ENCODE data around the gene IGIP. TPM values are rescaled to one million over a fixed set of nuclear protein-coding genes. Genes with fewer than 3 reads are reported as not detected.
A peak's percentile ranks its signal among the peaks of the same experiment; 100 is the strongest.

Gene IGIP
- total RNA-seq, 3 donors from 2014 or later (not counting 1 experiment from before 2014, with no cell fraction given): 2.2 to 4.0 (median 4.0) TPM

GRCh38 chr5:140168371-140168770 is 42.6 kb downstream of the IGIP start:
- H3K36me3 ChIP-seq (ENCODE audit: control insufficient read depth, insufficient read depth, low read length): no peaks in the 10 kb centered on the region
- Mint-ChIP-seq H3K36me3 (no peaks in the 10 kb centered on the region), H3K9me3 (no peaks in the 10 kb centered on the region), H3K27me3 (ENCODE audit: low read depth in 2 of 2) (peaks cover 2 to 4% of the 10 kb centered on the region in 2 donors), H3K4me3 (no peak overlapping the region), H3K27ac (no peak overlapping the region), H3K4me1 (no peaks in the 10 kb centered on the region)
- H3K4me3 ChIP-seq (ENCODE audit: low read length): no peak overlapping the region
- H3K4me1 ChIP-seq (ENCODE audit: control insufficient read depth, insufficient read depth, low read length): no peaks in the 10 kb centered on the region
- ATAC-seq (no peak), DNase-seq (no peak)
- no peaks in the 10 kb centered on the region for H3K27me3 ChIP-seq (ENCODE audit: control insufficient read depth, insufficient read depth, low read length)
- H3K27ac ChIP-seq (ENCODE audit: low read length): no peak overlapping the region
- TF ChIP-seq CTCF (IDR thresholded peaks at IDR 0.05): no peak
- WGBS (ENCODE audit: insufficient coverage): 89% methylated on average over 1 of the region's 2 CpGs
- intact Hi-C loops (cut with micrococcal nuclease): no loop called here
- H3K9me3 ChIP-seq (ENCODE audit: control insufficient read depth, insufficient read depth, low read length): no peaks in the 10 kb centered on the region

GRCh38 chr5:140169410-140169809 is 43.7 kb downstream of the IGIP start:
- no peaks in the 10 kb centered on the region for H3K9me3 Mint-ChIP-seq
- Histone ChIP-seq H3K27me3 (ENCODE audit: control insufficient read depth, insufficient read depth, low read length) (no peaks in the 10 kb centered on the region), H3K4me1 (ENCODE audit: control insufficient read depth, insufficient read depth, low read length) (peaks cover 1% of the 10 kb centered on the region), H3K9me3 (ENCODE audit: control insufficient read depth, insufficient read depth, low read length) (no peaks in the 10 kb centered on the region), H3K27ac (ENCODE audit: low read length) (no peak overlapping the region), H3K36me3 (ENCODE audit: control insufficient read depth, insufficient read depth, low read length) (no peaks in the 10 kb centered on the region), H3K4me3 (ENCODE audit: low read length) (no peak overlapping the region)
- 92% methylated on average over 1 of the region's 1 CpG for WGBS (ENCODE audit: insufficient coverage)
- DNase-seq (no peak), ATAC-seq (no peak)
- intact Hi-C loops (cut with micrococcal nuclease): no loop called here
- peaks cover 5 to 7% of the 10 kb centered on the region in 2 donors for H3K4me1 Mint-ChIP-seq
- H3K27ac Mint-ChIP-seq: no peak overlapping the region
- peaks cover 5 to 11% of the 10 kb centered on the region in 2 donors for H3K27me3 Mint-ChIP-seq (ENCODE audit: low read depth in 2 of 2)
- no peak for TF ChIP-seq CTCF (IDR thresholded peaks at IDR 0.05)
- H3K36me3 Mint-ChIP-seq: no peaks in the 10 kb centered on the region
- no peak overlapping the region for H3K4me3 Mint-ChIP-seq

DNA sequence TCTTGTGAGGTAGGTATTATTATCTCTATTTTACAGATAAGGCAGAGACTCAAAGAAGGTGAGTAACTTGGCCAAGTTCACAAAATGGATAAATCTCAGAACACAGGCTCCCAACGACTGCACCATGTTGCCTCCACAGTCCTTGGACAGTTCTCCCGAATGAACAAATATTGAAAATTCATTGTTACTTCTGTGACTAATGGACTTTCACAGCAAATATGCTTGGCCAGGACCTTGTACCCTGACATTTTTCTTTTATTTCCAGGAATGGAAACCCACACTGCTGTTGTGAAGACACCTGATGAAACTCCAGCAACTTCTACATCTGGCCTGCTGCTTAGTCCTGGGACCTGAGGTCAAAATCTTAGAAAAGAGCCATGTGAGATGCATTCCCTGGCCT is 46.7 kb downstream of the IGIP start:
- no peaks in the 10 kb centered on the region for H3K36me3 ChIP-seq (ENCODE audit: control insufficient read depth, insufficient read depth, low read length)
- H3K9me3 Mint-ChIP-seq: no peaks in the 10 kb centered on the region
- no peak overlapping the region for H3K4me3 Mint-ChIP-seq
- H3K36me3 Mint-ChIP-seq: no peaks in the 10 kb centered on the region
- H3K27me3 ChIP-seq (ENCODE audit: control insufficient read depth, insufficient read depth, low read length): peaks cover 4% of the 10 kb centered on the region
- TF ChIP-seq CTCF (IDR thresholded peaks at IDR 0.05): no peak
- H3K4me1 ChIP-seq (ENCODE audit: control insufficient read depth, insufficient read depth, low read length): peaks cover 13% of the 10 kb centered on the region
- H3K4me3 ChIP-seq (ENCODE audit: low read length): no peak overlapping the region
- H3K27ac Mint-ChIP-seq: no peak overlapping the region
- H3K4me1 Mint-ChIP-seq: peaks cover 21% of the 10 kb centered on the region in 2 donors
- H3K27ac ChIP-seq (ENCODE audit: low read length): no peak overlapping the region
- ATAC-seq (no peak), DNase-seq (no peak)
- intact Hi-C loops (cut with micrococcal nuclease): no loop called here
- peaks cover 11% of the 10 kb centered on the region in 2 donors for H3K27me3 Mint-ChIP-seq (ENCODE audit: low read depth in 2 of 2)
- WGBS (ENCODE audit: insufficient coverage): 96% methylated on average over 2 of the region's 2 CpGs
- H3K9me3 ChIP-seq (ENCODE audit: control insufficient read depth, insufficient read depth, low read length): no peaks in the 10 kb centered on the region

GRCh38 chr5:140174014-140174413 is 48.3 kb downstream of the IGIP start:
- Mint-ChIP-seq H3K4me1 (peaks cover 21% of the 10 kb centered on the region in 2 donors), H3K4me3 (peak overlapping the region; percentile 95), H3K36me3 (no peaks in the 10 kb centered on the region), H3K9me3 (no peaks in the 10 kb centered on the region), H3K27ac (peak overlapping the region; percentile 89 to 97), H3K27me3 (ENCODE audit: low read depth in 2 of 2) (peaks cover 11% of the 10 kb centered on the region in 2 donors)
- DNase-seq (no peak), ATAC-seq (no peak)
- 97% methylated on average over 2 of the region's 2 CpGs for WGBS (ENCODE audit: insufficient coverage)
- Histone ChIP-seq H3K4me3 (ENCODE audit: low read length) (no peak overlapping the region), H3K36me3 (ENCODE audit: control insufficient read depth, insufficient read depth, low read length) (no peaks in the 10 kb centered on the region), H3K27me3 (ENCODE audit: control insufficient read depth, insufficient read depth, low read length) (peaks cover 4% of the 10 kb centered on the region), H3K27ac (ENCODE audit: low read length) (no peak overlapping the region), H3K4me1 (ENCODE audit: control insufficient read depth, insufficient read depth, low read length) (peaks cover 13% of the 10 kb centered on the region), H3K9me3 (ENCODE audit: control insufficient read depth, insufficient read depth, low read length) (no peaks in the 10 kb centered on the region)
- TF ChIP-seq CTCF (IDR thresholded peaks at IDR 0.05): no peak
- intact Hi-C loops (cut with micrococcal nuclease): loop anchor here (2.0 kb wide), 1 partner anchor 59 kb away; the partner anchor contains the start of gene PURA
